ENCODE measurements around the gene MTFR1L. TPM values are rescaled to one million over a fixed set of nuclear protein-coding genes. Genes with fewer than 3 reads are reported as not detected.

Gene MTFR1L
- polyA plus RNA-seq, 1 donor (not counting 4 experiments of a cell fraction or from before 2014, with no cell fraction given): 31.6 TPM

DNA sequence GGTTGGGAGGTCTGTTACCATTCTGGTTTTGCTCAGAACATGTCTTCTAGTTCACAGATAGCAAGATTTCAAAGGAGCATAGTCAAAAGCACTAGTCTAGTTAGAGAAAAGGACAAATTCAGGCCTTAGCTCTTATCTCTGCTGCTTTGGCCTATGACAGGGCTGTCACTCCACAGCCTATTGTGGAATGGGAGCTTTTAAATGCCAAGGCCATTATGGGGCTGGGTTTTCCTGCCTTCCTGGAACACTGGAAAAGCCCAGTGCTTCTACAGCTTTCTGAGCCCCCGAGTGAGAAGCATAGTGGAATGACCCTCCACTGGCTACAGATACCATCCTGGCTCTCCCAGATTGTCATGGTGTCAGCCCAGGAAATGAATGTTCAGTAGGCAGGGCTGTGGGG is 9.3 kb downstream of the MTFR1L start:
- Histone ChIP-seq H3K27me3 (ENCODE audit: control insufficient read depth, extremely low read depth, insufficient read depth, low read length) (no peaks in the 10 kb centered on the region), H3K9ac (ENCODE audit: control insufficient read depth, extremely low read depth, insufficient read depth, low read length) (no peak overlapping the region), H3K79me2 (ENCODE audit: control insufficient read depth, insufficient read depth, low read length) (no peaks in the 10 kb centered on the region), H3K9me3 (ENCODE audit: control insufficient read depth, low read depth, low read length) (no peaks in the 10 kb centered on the region), H3K27ac (ENCODE audit: control insufficient read depth, insufficient read depth, low read length) (no peak overlapping the region), H3K4me3 (ENCODE audit: control insufficient read depth in 2 of 3, extremely low read depth in 1 of 3, insufficient read depth in 2 of 3, low read depth in 1 of 3, low read length in 3 of 3) (no peak overlapping the region), H3K4me1 (ENCODE audit: control insufficient read depth, extremely low read depth, insufficient read depth, low read length) (peaks cover 16% of the 10 kb centered on the region), H3K4me2 (ENCODE audit: control insufficient read depth, extremely low read depth, insufficient read depth, low read depth, low read length) (no peak overlapping the region), H2AFZ (ENCODE audit: control insufficient read depth, low read length) (no peak overlapping the region), H3K9me1 (ENCODE audit: control insufficient read depth, extremely low read depth, insufficient read depth, low read length) (no peaks in the 10 kb centered on the region), H3K36me3 (ENCODE audit: control insufficient read depth in 2 of 2, extremely low read depth in 1 of 2, insufficient read depth in 2 of 2, low read length in 2 of 2) (peaks cover 29 to 48% of the 10 kb centered on the region in 2 experiments), H4K20me1 (ENCODE audit: control insufficient read depth, extremely low read depth, insufficient read depth, low read length) (no peaks in the 10 kb centered on the region)
- dilution Hi-C loops (cut with MboI; ENCODE audit: extremely low pct_ligation_motif_present, low sequenced_read_pairs): no loop called here
- no peak for DNase-seq (ENCODE audit: low read depth, low spot score)
- FAIRE-seq: no peak
- TF ChIP-seq, protein P1, sequence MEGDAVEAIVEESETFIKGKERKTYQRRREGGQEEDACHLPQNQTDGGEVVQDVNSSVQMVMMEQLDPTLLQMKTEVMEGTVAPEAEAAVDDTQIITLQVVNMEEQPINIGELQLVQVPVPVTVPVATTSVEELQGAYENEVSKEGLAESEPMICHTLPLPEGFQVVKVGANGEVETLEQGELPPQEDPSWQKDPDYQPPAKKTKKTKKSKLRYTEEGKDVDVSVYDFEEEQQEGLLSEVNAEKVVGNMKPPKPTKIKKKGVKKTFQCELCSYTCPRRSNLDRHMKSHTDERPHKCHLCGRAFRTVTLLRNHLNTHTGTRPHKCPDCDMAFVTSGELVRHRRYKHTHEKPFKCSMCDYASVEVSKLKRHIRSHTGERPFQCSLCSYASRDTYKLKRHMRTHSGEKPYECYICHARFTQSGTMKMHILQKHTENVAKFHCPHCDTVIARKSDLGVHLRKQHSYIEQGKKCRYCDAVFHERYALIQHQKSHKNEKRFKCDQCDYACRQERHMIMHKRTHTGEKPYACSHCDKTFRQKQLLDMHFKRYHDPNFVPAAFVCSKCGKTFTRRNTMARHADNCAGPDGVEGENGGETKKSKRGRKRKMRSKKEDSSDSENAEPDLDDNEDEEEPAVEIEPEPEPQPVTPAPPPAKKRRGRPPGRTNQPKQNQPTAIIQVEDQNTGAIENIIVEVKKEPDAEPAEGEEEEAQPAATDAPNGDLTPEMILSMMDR (optimal IDR thresholded peaks at IDR 0.05 in 1 of 3, IDR thresholded peaks at IDR 0.05 in 1 of 3, conservative IDR thresholded peaks at IDR 0.05 in 1 of 3; ENCODE audit: extremely low read depth in 1 of 3, insufficient read depth in 2 of 3, low read length in 3 of 3): no peak
- TF ChIP-seq EZH2 (IDR thresholded peaks at IDR 0.05; ENCODE audit: low read length): no peak

DNA sequence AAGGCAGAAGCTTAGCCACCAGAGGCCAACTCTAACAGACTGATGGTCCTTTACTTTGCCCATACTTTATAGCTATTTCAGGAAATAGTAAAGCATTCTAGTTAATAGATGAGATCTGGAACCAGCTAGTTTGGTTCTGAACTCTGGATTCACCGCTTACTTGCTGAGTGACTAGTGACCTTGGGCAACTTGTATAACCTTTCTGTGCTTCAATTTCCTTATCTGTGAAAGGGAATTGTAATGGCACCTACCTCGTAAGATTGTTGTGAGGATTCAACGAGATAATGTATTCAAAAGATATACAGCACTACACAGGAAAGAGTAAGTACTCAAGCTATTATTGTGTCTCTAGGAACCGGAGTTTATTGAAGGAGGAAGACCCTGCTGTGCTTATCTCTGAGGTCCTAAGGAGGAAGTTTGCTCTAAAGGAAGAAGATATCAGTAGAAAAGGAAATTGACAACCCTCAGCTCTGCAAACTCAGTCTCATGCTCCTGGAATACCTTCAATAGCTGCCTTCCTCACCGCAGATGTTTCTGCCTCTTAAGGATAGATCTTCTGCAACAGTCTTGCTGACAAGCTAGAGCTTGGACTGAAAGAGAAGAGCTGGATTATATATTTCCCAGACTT is 11.9 kb downstream of the MTFR1L start:
- TF ChIP-seq EZH2 (IDR thresholded peaks at IDR 0.05; ENCODE audit: low read length): no peak
- TF ChIP-seq, protein P1 (optimal IDR thresholded peaks at IDR 0.05 in 1 of 3, IDR thresholded peaks at IDR 0.05 in 1 of 3, conservative IDR thresholded peaks at IDR 0.05 in 1 of 3; ENCODE audit: extremely low read depth in 1 of 3, insufficient read depth in 2 of 3, low read length in 3 of 3): no peak
- peaks cover 6% of the 10 kb centered on the region for H3K4me1 ChIP-seq (ENCODE audit: control insufficient read depth, extremely low read depth, insufficient read depth, low read length)
- no peak overlapping the region for H3K9ac ChIP-seq (ENCODE audit: control insufficient read depth, extremely low read depth, insufficient read depth, low read length)
- no peak overlapping the region for H3K4me2 ChIP-seq (ENCODE audit: control insufficient read depth, extremely low read depth, insufficient read depth, low read depth, low read length)
- H4K20me1 ChIP-seq (ENCODE audit: control insufficient read depth, extremely low read depth, insufficient read depth, low read length): no peaks in the 10 kb centered on the region
- no peak for FAIRE-seq
- no peaks in the 10 kb centered on the region for H3K27me3 ChIP-seq (ENCODE audit: control insufficient read depth, extremely low read depth, insufficient read depth, low read length)
- DNase-seq (ENCODE audit: low read depth, low spot score): no peak
- peaks cover 26 to 50% of the 10 kb centered on the region in 2 experiments for H3K36me3 ChIP-seq (ENCODE audit: control insufficient read depth in 2 of 2, extremely low read depth in 1 of 2, insufficient read depth in 2 of 2, low read length in 2 of 2)
- H3K79me2 ChIP-seq (ENCODE audit: control insufficient read depth, insufficient read depth, low read length): peaks cover 2% of the 10 kb centered on the region
- no peak overlapping the region for H3K27ac ChIP-seq (ENCODE audit: control insufficient read depth, insufficient read depth, low read length)
- no peak overlapping the region for H3K4me3 ChIP-seq (ENCODE audit: control insufficient read depth in 2 of 3, extremely low read depth in 1 of 3, insufficient read depth in 2 of 3, low read depth in 1 of 3, low read length in 3 of 3)
- dilution Hi-C loops (cut with MboI; ENCODE audit: extremely low pct_ligation_motif_present, low sequenced_read_pairs): no loop called here
- H3K9me1 ChIP-seq (ENCODE audit: control insufficient read depth, extremely low read depth, insufficient read depth, low read length): no peaks in the 10 kb centered on the region
- no peak overlapping the region for H2AFZ ChIP-seq (ENCODE audit: control insufficient read depth, low read length)
- H3K9me3 ChIP-seq (ENCODE audit: control insufficient read depth, low read depth, low read length): no peaks in the 10 kb centered on the region
